ENCODE data around the gene CRABP2. TPM values are rescaled to one million over a fixed set of nuclear protein-coding genes. Genes with fewer than 3 reads are reported as not detected.

The CRABP2 gene
- total RNA-seq, 1 donor from 2014 or later, result 370 TPM

GRCh38 chr1:156740741-156741480 is 35.5 kb upstream of the CRABP2 start, which contains the start of gene MRPL24:
TSS of gene MRPL24 (minus strand) at chr1:156741088. CDS start at chr1:156738704, 2,384 bp downstream.
- no peak for TF ChIP-seq CTCF (conservative IDR thresholded peaks at IDR 0.05)
- Mint-ChIP-seq H3K4me3 (peak within 1 kb of the TSS; percentile 97), H3K27me3 (no peaks in the 10 kb centered on the region), H3K36me3 (peaks cover 16% of the 10 kb centered on the region), H3K4me1 (ENCODE audit: unreplicated experiment) (peaks cover 38% of the 10 kb centered on the region), H3K9me3 (no peaks in the 10 kb centered on the region), H3K27ac (peak within 1 kb of the TSS; percentile 96)
- DNase-seq (ENCODE audit: extremely low spot score, unreplicated experiment), result peak; percentile 95

- DNase-seq (ENCODE audit: extremely low spot score, unreplicated experiment), result no peak
- Mint-ChIP-seq H3K9me3 (no peaks in the 10 kb centered on the region), H3K27me3 (no peaks in the 10 kb centered on the region), H3K36me3 (peaks cover 10% of the 10 kb centered on the region), H3K27ac (peak overlapping the region; percentile 96), H3K4me1 (ENCODE audit: unreplicated experiment) (peaks cover 32% of the 10 kb centered on the region), H3K4me3 (peak overlapping the region; percentile 97)
- no peak for TF ChIP-seq CTCF (conservative IDR thresholded peaks at IDR 0.05)
Observed at GRCh38 chr1:156740237-156740740, 34.9 kb upstream of the CRABP2 start.

GRCh38 chr1:156738916-156739315 is 33.5 kb upstream of the CRABP2 start:
- H3K36me3 Mint-ChIP-seq, result peaks cover 10% of the 10 kb centered on the region
- H3K27ac Mint-ChIP-seq, result peak overlapping the region; percentile 15
- H3K9me3 Mint-ChIP-seq, result no peaks in the 10 kb centered on the region
- no peak for DNase-seq (ENCODE audit: extremely low spot score, unreplicated experiment)
- H3K4me1 Mint-ChIP-seq (ENCODE audit: unreplicated experiment), result peaks cover 30% of the 10 kb centered on the region
- no peak for TF ChIP-seq CTCF (conservative IDR thresholded peaks at IDR 0.05)
- no peaks in the 10 kb centered on the region for H3K27me3 Mint-ChIP-seq
- H3K4me3 Mint-ChIP-seq, result peak overlapping the region; percentile 74

GRCh38 chr1:156738407-156738806 is 33.0 kb upstream of the CRABP2 start:
- H3K36me3 Mint-ChIP-seq, result peaks cover 10% of the 10 kb centered on the region
- H3K27me3 Mint-ChIP-seq, result no peaks in the 10 kb centered on the region
- peaks cover 30% of the 10 kb centered on the region for H3K4me1 Mint-ChIP-seq (ENCODE audit: unreplicated experiment)
- H3K27ac Mint-ChIP-seq, result peak overlapping the region; percentile 15
- TF ChIP-seq CTCF (conservative IDR thresholded peaks at IDR 0.05), result no peak
- DNase-seq (ENCODE audit: extremely low spot score, unreplicated experiment), result no peak
- H3K4me3 Mint-ChIP-seq, result peak overlapping the region; percentile 74
- H3K9me3 Mint-ChIP-seq, result no peaks in the 10 kb centered on the region

DNA sequence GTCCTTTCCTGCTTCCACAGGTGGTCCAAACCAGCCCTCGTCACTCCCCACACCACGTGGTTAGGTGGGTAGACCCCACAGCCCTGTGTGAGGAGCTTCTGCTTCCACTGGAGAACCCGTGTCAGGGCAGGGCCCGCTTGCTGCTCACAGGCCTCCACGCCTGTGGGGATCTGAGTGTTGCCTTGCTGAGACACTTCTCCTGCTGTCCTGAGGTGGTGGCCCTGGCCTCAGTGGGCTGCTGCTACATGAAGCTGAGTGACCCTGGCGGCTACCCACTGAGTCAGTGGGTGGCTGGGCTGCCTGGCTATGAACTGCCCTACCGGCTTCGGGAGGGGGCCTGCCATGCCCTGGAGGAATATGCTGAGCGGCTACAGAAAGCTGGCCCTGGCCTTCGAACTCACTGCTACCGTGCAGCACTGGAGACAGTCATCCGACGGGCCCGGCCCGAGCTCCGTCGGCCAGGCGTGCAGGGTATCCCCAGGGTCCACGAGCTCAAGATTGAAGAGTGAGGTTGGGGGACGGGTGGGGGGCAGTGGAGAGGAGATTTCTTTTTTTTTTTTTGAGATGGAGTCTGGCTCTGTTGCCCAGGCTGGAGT is 28.7 kb upstream of the CRABP2 start:
- Mint-ChIP-seq H3K4me1 (ENCODE audit: unreplicated experiment) (peaks cover 15% of the 10 kb centered on the region), H3K9me3 (no peaks in the 10 kb centered on the region), H3K27ac (no peak overlapping the region), H3K36me3 (peaks cover 7% of the 10 kb centered on the region), H3K27me3 (no peaks in the 10 kb centered on the region), H3K4me3 (no peak overlapping the region)
- DNase-seq (ENCODE audit: extremely low spot score, unreplicated experiment), result no peak
- TF ChIP-seq CTCF (conservative IDR thresholded peaks at IDR 0.05), result no peak
